Activated naive CD4-positive, alpha-beta T cell treated with anti-CD3 and anti-CD28 coated beads, Interleukin-2, amount 50 U/mL, for 16 hours (primary cell): Measurements from ENCODE around the gene PLCXD1.
A peak's percentile ranks its signal among the peaks of the same experiment; 100 is the strongest.
"Not testable (repeated sequence)": the region's sequence is repeated elsewhere in the genome, so short reads cannot be mapped to it uniquely, and the experiment has no call there.

Experiments
- DNase-seq: peaks from one replicate; pipeline ENCODE4 v3.0.0-alpha.2; 2020

PLCXD1 gene

GRCh38 chrX:295136-295535 is 14.0 kb downstream of the PLCXD1 start:
- DNase-seq = no peak

DNA sequence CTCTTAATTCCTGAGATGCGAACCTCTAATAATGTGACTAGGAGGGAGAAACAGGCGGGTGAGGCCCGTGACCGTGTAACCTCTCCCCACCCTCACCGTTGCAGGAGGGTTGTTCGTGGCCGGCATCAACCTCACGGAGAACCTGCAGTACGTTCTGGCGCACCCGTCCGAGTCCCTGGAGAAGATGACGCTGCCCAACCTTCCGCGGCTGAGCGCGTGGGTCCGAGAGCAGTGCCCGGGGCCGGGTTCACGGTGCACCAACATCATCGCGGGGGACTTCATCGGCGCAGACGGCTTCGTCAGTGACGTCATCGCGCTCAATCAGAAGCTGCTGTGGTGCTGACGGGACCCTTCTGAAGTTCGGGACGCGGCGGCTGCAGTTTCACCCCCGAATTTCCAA is 17.8 kb downstream of the PLCXD1 start:
- no peak for DNase-seq

DNA sequence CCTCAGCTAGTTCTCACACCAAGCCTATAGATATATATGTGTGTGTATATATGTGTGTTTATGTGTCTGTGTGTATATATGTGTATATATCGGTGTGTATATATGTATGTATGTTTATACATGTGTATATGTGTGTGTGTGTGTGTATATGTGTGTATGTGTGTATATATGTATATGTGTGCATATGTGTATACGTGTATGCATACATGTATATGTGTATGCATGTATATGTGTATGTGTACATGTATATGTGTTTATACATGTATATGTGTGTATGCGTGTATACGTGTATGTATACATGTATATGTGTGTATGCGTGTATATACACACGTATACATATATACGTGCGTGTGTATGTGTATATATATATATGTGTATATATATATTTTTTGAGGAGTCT is 19.2 kb downstream of the PLCXD1 start:
- DNase-seq = no peak

GRCh38 chrX:302975-303374 is 21.8 kb downstream of the PLCXD1 start:
- DNase-seq = no peak

DNA sequence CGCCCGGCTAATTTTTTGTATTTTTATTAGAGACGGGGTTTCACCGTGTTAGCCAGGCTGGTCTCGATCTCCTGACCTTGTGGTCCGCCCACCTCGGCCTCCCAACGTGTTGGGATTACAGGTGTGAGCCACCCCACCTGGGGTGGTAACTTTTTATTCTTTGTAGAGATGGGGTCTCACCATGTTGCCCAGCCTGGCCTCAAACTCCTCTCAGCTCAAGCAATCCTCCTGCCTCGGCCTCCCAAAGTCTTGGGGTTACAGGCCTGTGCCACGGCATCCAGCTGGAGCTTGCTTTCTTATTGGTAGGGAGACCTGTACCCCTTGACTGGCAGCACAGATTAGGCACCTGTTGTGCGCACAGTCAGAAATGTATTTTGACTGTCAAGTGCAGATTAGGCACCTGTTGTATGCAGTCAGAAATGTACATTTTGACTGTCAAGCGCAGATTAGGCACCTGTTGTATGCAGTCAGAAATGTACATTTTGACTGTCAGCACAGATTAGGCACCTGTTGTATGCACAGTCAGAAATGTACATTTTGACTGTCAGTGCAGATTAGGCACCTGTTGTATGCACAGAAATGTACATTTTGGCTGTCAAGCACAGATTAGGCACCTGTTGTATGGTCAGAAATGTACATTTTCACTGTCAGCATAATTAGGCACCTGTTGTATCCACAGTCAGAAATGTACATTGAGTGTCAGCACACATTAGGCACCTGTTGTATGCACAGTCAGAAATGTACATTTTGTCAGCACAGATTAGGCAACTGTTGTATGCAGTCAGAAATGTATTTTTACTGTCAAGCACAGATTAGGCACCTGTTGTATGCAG is 24.8 kb downstream of the PLCXD1 start:
- not testable (repeated sequence) for DNase-seq

DNA sequence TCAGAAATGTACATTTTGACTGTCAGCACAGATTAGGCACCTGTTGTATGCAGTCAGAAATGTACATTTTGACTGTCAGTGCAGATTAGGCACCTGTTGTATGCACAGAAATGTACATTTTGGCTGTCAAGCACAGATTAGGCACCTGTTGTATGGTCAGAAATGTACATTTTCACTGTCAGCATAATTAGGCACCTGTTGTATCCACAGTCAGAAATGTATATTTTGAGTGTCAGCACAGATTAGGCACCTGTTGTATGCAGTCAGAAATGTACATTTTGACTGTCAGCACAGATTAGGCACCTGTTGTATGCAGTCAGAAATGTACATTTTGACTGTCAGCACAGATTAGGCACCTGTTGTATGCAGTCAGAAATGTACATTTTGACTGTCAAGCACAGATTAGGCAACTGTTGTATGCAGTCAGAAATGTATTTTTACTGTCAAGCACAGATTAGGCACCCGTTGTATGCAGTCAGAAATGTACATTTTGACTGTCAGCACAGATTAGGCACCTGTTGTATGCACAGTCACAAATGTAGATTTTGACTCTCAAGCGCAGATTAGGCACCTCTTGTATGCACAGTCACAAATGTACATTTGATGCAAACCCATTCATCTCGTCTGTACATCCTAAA is 25.6 kb downstream of the PLCXD1 start:
- not testable (repeated sequence) for DNase-seq

- DNase-seq = no peak
Observed at GRCh38 chrX:307261-308111, 26.3 kb downstream of the PLCXD1 start.

- no peak for DNase-seq
Observed at GRCh38 chrX:308821-309520, 27.8 kb downstream of the PLCXD1 start.

DNA sequence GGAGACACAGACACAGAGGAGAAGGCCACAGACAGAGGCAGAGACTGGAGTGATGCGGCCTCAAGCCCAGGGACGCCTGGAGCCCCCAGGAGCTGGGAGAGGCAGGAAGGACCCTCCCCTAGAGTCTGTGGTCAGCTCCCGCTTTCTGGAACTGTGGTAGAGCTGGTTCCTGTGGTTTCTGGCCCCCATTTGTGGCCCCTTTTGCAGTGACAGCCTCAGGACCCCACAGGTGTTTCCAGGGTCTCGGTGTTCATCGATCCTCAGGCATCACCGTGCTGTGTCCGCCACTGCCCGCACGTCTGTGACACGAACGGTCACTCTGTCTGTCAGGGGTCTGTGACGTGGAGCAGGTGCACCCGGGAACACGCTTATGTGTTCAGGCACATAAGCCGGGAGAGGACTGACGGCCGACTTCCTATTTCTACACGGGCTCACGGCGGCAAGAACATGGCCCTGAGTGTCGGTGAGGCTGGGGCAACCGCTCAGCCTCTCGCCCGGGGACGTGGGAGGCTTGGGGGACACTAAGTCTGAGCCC is 29.5 kb downstream of the PLCXD1 start:
- no peak for DNase-seq

DNA sequence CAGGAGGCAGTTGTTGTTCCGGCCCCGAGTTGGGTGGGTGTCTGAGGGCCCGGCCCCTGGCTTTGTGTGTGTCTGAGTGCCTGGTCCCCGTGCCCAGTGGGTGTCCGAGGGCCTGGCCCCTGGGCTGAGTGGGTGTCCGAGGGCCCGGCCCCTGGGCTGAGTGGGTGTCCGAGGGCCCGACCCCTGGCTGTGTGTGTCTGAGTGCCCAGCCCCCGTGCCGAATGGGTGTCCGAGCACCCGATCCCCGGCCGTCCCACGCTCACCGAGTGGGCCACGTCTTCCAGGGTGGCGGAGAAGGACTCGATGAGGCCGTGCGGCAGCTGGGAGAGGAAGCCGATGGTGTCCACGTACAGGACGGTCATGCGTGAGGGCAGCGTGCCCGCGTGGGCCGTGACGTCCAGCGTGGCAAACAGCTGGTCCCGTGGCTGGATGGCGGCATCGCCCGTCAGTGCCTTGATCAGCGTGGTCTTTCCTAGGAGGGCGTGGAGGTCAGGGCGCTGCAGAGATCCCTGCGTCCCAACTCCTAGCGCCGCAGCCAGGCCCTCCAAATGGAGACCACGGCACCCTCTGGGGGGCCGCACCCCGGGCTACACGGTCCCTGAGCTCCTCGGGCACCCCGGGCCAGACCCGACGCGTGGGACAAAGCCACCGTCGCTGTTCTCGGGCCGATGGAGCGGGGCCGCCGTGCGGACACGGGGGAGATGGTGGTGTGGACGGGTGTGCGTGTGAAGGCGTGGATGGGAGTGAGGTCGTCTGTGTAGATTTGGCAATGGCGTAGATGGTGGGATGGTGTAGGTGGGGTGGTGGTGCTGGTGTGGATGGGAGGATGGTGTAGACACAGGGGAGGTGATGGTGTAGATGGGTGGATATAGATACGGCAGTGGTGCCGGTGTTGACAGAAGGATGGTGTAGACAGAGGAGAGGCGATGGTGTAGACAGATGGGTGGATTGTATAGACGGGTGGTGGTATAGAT is 30.3 kb downstream of the PLCXD1 start:
- no peak for DNase-seq

DNA sequence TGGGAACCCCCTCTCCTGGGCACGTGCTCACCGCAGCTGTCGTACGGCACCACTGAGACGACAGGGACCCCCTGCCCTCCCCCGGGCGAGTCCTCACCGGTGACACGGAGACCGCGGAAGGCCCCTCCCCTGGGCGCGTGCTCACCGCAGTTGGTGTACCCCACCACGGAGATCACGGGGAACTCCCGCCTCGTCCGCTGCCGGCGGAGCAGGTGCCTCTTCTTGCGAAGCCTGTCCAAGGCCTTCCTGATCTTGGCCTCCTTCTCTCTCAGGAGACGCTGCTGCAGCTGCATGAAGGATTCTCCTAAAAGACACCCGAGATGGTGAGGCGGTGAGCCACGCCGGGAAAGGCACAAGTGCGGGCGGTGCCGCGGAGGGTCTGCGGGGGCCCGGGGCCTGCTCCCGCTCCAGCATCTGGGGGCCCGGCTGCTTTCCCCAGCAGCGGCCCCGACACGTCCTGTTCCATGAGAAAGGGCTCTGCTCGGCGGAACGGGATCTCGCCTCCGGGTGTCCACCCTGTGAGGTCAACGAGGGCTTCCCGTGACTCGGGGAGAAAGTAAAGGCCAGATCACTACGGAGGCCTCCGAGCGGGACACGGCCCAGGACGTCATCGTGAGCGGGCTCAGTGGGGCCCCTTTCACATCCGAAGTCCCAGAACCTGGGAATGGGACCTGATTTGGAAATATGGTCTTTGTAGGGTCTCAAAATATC is 31.6 kb downstream of the PLCXD1 start:
- DNase-seq = no peak

DNA sequence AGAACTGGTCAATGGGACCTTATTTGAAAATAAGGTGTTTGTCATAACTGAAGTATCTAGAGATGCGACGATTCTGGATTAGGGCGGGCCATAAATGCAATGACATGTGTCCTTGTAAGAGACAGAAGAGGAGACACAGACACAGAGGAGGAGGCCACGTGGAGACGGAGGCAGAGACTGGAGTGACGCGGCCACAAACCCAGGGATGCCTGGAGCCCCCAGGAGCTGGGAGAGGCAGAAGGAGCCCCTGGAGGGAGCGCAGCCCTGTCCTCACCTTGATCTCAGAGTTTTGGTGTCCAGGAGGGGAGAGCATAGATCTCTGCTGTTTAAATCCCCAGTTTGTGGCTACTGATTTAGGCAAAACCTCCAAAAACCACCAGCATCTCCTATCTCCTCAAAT is 32.4 kb downstream of the PLCXD1 start:
- no peak for DNase-seq

DNA sequence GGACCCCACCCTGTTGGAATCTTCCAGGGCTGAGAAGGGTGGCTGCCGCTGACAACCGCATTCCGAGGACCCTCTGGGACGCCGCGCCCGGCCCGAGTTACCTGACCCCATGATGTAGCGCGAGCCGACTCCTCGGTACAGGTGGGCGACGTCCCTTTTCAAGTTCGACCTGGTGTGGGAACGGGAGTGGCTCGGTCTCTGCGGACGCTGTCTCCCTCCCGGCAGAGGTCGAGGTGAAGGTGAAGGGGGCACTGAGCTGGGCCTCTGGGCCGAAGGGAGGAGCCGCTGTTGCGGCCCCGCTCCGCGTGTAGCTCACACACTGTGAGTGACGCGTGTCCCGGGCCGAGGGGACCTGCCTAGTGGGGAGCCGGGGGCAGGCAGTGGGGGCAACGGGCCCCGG is 32.9 kb downstream of the PLCXD1 start:
- no peak for DNase-seq

- no peak for DNase-seq
Observed at GRCh38 chrX:314781-315595, 33.8 kb downstream of the PLCXD1 start.

- no peak for DNase-seq
Observed at GRCh38 chrX:316351-317325, 35.5 kb downstream of the PLCXD1 start.

DNA sequence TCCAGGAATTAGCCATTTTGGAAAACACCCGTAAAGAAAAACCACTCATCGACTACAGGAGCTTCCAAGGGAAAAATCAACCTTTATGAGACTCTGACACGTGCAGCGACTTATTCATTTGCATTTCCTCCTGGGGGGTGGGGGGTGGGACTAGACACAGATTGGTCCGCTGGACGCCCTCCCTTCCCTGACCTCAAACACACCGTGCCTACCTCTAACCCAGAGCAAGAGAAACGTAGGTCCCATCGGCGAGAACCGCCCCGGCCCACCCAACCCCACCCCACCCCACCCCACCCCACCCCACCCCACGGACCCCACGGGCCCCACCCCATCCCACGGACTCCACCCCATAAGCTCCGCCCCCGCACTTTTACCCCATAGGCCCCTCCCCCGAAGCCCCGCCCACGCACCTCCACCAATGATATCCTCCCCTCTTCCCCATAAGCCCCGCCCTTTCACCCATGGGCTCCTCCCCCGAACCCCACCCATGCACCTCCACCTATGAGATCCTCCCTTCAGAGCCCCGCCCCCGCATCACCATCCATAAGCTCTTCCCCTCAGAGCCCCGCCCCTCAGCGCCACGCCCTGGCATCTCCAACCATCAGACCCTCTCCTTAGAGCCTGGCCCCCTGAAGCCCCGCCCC is 36.4 kb downstream of the PLCXD1 start:
- no peak for DNase-seq

DNA sequence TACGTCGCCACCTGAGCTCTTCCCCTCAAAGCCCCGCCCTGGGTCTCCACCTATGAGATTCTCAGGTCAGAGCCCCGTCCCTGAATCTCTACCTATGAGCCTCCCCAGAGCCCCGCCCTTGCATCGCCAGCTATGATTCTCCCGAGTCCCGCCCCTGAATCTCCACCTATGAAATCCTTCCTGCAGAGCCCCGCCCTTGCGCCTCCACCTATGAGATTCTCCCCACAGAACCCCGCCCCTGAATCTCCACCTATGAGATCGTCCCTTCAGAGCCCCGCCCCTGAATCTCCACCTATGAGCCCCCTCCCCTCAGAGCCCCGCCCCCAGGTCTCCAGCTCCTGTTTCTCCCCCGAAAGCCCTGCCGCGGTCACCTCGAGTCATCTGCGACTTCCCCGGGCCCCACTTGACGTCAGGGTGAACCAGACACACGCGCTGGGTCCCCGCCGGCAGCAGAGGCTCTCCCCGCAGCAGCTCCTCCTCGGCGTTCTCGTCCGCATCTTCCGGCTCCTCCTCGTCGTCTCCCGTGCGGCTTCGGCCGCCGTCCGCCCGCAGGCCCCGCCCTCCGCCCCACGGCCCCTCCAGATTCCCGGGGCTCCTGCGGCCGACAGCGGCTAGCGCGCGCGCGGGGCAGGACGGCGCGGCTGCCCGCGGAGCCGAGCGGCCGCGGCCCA is 37.0 kb downstream of the PLCXD1 start:
- DNase-seq = peak; percentile 99
